VCaP (cell line): ENCODE data around the gene LRRTM4.

Source experiments
- H3K27ac ChIP-seq: fragments of 450-650 bp; 2 replicates; pipeline ENCODE4 v1.5.1; 2017
- TF ChIP-seq, protein P1 (sequence below): fragments of 450-650 bp; conservative IDR thresholded peaks from 2 replicates; pipeline ENCODE4 v1.5.1; 2017; ENCODE audit warnings: mild to moderate bottlenecking, moderate library complexity

Gene LRRTM4

DNA sequence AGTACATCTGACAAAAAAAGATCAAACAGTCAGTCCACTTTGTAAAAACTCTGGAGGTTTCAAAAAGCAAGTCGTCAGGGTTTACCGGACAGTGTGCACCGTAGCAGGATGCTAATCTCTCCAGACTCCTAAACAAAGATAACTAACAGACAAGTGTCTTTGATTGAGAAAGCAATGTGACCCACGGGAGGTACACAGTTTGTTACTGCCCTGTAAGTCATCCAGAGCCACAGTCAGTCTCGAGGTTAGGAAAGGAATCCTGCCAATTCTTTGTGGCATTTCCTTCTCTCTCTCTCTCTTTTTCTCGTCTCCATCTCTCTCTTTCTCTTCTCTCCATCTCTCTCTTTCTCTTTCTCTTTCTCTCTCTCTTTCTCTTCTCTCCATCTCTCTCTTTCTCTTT lies 42.8 kb downstream of the LRRTM4 start:
- TF ChIP-seq, protein P1, sequence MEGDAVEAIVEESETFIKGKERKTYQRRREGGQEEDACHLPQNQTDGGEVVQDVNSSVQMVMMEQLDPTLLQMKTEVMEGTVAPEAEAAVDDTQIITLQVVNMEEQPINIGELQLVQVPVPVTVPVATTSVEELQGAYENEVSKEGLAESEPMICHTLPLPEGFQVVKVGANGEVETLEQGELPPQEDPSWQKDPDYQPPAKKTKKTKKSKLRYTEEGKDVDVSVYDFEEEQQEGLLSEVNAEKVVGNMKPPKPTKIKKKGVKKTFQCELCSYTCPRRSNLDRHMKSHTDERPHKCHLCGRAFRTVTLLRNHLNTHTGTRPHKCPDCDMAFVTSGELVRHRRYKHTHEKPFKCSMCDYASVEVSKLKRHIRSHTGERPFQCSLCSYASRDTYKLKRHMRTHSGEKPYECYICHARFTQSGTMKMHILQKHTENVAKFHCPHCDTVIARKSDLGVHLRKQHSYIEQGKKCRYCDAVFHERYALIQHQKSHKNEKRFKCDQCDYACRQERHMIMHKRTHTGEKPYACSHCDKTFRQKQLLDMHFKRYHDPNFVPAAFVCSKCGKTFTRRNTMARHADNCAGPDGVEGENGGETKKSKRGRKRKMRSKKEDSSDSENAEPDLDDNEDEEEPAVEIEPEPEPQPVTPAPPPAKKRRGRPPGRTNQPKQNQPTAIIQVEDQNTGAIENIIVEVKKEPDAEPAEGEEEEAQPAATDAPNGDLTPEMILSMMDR = no peak
- H3K27ac ChIP-seq = no peak overlapping the region

DNA sequence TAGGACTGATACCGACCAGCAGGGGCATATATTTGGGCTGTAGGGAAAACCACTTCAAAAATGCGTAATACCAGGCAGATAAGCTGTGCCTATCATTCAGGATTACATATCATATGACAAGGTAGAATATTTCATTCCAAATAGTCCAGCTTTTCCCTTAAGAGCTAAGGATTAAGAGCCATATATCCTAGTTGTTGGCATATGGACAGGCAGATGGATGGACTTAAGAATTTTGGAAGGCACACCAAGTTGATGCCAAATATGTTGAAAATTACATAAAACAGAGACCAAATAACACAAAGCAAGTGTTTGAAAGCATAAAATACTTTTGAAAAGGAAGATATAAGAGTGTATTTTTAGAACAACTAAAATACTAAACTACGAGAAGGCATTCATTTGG lies 52.1 kb downstream of the LRRTM4 start:
- H3K27ac ChIP-seq = no peak overlapping the region
- TF ChIP-seq, protein P1 = no peak

DNA sequence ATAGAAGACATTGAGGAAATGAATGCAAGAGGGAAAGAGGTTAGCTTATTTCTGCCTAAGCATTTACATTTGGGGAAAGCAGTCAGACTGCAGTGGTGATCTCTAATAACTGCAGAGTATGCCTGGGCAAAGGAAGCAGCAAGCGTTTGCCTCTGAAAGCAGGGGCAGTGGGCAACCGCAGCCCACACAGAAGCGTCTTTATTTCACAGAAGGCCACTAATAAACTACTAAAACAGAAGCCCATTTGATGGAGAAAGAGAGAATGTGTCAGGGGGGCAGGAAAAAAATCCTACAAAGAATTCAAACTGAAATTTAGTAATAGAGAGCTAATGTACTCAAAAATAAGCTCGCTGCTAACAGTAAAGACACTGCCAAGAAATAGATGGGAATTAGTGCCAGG lies 53.1 kb downstream of the LRRTM4 start:
- no peak overlapping the region for H3K27ac ChIP-seq
- TF ChIP-seq, protein P1 = no peak

DNA sequence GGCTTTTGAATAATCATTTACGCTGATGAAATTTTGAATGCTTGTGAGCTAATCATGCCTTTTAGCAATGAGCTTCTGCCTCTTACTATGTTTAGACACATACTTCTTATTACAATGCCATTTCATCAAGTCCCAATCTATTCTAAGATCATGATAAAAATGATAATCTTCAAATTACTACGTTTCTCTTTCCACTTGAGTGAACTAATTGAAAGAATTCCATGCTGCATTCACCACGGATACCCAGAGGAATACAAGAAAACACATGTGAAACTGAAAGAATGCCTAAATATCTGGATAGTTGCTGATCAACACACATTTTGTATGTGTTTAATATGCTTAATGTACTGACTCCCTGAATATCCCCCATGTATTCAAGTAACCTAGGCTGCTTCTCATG lies 62.3 kb downstream of the LRRTM4 start:
- H3K27ac ChIP-seq = no peak overlapping the region
- TF ChIP-seq, protein P1 = no peak

DNA sequence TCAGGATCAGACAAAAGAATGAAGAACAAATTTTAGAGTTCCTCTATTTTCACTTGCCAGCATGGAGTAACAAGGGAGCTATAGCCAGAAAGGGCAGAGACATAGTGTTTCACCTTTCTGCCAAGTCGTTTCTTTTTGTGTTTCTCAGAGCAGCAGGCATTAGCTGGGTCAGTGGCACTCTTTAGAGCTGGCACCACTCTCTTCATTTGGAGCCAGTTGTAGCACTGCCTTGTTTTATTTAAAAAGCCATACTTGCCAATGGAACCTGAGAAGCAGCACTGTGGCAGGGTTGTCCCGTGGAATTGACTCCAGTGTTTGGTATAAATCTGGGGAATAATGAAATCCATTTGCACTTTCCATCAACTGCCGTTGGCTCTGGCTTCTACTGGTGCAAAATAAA lies 64.0 kb downstream of the LRRTM4 start:
- TF ChIP-seq, protein P1 = no peak
- H3K27ac ChIP-seq = no peak overlapping the region

DNA sequence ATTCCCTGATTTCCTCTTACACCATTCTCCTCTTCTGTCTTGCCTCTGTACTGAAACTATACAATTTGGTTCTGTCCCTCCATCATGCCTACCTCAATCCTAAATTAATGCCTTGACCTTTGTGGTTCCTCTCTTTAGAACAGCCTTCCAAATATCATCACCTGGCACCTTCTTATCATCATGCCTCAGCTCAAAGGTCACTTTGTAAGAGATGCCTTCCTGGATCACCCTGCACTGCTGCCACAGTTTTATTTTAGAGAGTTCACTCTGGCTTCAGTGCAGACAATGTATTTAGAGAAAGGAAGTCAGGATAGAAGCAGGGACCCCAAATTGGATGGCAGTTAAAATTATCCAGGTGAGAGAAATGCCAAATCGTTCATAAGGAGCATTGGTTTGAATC lies 64.5 kb downstream of the LRRTM4 start:
- H3K27ac ChIP-seq = no peak overlapping the region
- TF ChIP-seq, protein P1 = no peak

DNA sequence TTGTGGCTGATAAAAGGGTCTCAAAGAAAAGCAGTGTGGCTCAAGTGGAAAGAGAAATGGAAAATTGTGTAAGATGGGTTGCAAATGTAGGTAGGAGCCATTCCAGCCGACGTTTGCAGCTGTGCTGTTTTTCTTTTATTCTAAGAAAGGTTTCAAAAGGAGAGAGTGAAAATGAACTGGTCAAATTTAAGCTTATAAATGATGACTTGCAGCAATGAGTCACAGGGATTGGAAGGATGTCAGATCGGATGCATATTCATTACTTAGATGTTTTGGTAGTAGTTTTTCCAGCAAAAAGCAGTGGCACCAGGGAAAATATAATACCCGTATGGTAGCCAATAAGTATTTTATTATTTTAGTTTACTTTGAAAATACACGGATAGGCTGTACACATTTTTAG lies 79.1 kb downstream of the LRRTM4 start:
- TF ChIP-seq, protein P1 = no peak
- no peak overlapping the region for H3K27ac ChIP-seq

DNA sequence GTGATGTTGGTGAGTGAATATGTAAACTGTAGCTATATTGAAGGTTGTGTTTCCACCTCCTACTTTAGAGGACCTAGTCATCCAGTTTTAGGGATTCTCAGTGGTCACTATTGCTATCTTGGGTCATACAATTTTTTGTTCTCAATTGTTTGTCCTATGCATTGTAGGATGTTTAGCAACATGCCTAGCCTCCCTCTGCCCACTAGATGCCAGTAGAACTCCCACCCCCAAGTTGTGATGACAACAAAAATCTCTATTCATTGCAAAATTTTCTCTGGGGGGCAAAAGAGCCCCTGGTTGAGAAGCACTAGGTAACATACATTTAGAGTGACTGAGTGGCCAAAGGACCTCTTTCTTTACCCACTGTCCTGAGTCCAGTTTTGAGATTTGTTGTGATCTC lies 87.3 kb downstream of the LRRTM4 start:
- no peak overlapping the region for H3K27ac ChIP-seq
- TF ChIP-seq, protein P1 = peak; percentile 54
